Gastrocnemius medialis (tissue), 4 donors: Measurements from ENCODE around the gene RBM45.

Source experiments
- POLR2A ChIP-seq, 2 donors: fragments of 450-650 bp; IDR thresholded peaks; one replicate each; pipeline ENCODE4 v1.6.1; 2017; ENCODE audit warnings: antibody characterized with exemption in 2 of 2, mild to moderate bottlenecking in 2 of 2, moderate library complexity in 2 of 2
- TF ChIP-seq, protein P1 (sequence below), 5 experiments: fragments of 450-650 bp in 3 of 5; fragments of 200-600 bp in 2 of 5; sonication (generic) in 2 of 5; IDR thresholded peaks in 4 of 5; conservative IDR thresholded peaks in 1 of 5; 1 replicate in 4 of 5; 2 replicates in 1 of 5; pipeline ENCODE4 v1.5.1; 2016 to 2019; ENCODE audit warnings: antibody characterized with exemption in 5 of 5, mild to moderate bottlenecking in 3 of 5, moderate library complexity in 3 of 5

DNA sequence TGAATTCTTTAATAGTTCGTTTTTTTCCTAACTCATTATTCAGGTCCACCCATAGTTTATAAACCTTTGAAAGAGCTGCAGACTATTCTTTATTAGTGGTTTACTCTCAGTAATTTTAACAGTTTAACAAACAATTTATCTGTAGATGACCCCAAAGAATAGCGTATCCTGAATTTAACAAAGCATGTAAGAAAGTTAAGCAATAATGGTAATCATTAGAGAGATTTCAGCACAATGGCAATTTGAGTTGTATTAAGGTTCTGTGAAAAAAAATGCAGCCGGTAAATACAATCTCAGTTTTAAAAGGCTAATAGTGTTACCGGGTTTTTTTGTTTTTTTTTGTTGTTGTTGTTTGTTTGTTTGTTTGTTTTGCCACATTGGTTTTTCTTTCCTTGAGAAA, 40.3 kb downstream of the RBM45 start:
- TF ChIP-seq, protein P1, sequence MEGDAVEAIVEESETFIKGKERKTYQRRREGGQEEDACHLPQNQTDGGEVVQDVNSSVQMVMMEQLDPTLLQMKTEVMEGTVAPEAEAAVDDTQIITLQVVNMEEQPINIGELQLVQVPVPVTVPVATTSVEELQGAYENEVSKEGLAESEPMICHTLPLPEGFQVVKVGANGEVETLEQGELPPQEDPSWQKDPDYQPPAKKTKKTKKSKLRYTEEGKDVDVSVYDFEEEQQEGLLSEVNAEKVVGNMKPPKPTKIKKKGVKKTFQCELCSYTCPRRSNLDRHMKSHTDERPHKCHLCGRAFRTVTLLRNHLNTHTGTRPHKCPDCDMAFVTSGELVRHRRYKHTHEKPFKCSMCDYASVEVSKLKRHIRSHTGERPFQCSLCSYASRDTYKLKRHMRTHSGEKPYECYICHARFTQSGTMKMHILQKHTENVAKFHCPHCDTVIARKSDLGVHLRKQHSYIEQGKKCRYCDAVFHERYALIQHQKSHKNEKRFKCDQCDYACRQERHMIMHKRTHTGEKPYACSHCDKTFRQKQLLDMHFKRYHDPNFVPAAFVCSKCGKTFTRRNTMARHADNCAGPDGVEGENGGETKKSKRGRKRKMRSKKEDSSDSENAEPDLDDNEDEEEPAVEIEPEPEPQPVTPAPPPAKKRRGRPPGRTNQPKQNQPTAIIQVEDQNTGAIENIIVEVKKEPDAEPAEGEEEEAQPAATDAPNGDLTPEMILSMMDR (IDR thresholded peaks at IDR 0.05 in 4 of 5, conservative IDR thresholded peaks at IDR 0.05 in 1 of 5): no peak
- no peak for TF ChIP-seq POLR2A (IDR thresholded peaks at IDR 0.05)
